Retinal pigment epithelial cell (primary cell): ENCODE results near the gene TSPAN11.
"Not testable (repeated sequence)": the region's sequence is repeated elsewhere in the genome, so short reads cannot be mapped to it uniquely, and the experiment has no call there.

Experiments
- DNase-seq: peaks from one replicate; pipeline ENCODE4 v3.0.0-alpha.2; 2010; ENCODE audit warnings: low read depth
- H3K4me3 ChIP-seq: 2 replicates; pipeline ENCODE4 v1.5.1; 2011; ENCODE audit warnings: mild to moderate bottlenecking, low read length, control low read depth, moderate library complexity
- CTCF ChIP-seq: conservative IDR thresholded peaks from 2 replicates; pipeline ENCODE4 v1.5.1; 2011; ENCODE audit warnings: low read depth, low read length, control low read depth, inconsistent platforms

TSPAN11 gene

GRCh38 chr12:31021181-31021580 is 94.6 kb downstream of the TSPAN11 start:
- TF ChIP-seq CTCF: no peak
- DNase-seq: no peak
- H3K4me3 ChIP-seq: no peak overlapping the region

GRCh38 chr12:31021809-31022494 is 95.4 kb downstream of the TSPAN11 start:
- H3K4me3 ChIP-seq: no peak overlapping the region
- peak; percentile 14 for TF ChIP-seq CTCF
- no peak for DNase-seq

GRCh38 chr12:31023271-31023724 is 96.8 kb downstream of the TSPAN11 start:
- H3K4me3 ChIP-seq: no peak overlapping the region
- TF ChIP-seq CTCF: no peak
- DNase-seq: no peak

GRCh38 chr12:31026202-31026601 is 99.7 kb downstream of the TSPAN11 start:
- no peak for DNase-seq
- H3K4me3 ChIP-seq: no peak overlapping the region
- no peak for TF ChIP-seq CTCF

- H3K4me3 ChIP-seq, DNase-seq: not testable (repeated sequence)
Observed at GRCh38 chr12:31027006-31027405, 100.5 kb downstream of the TSPAN11 start.

- no peak for DNase-seq
- TF ChIP-seq CTCF: no peak
- H3K4me3 ChIP-seq: no peak overlapping the region
Observed at GRCh38 chr12:31029468-31029867, 102.9 kb downstream of the TSPAN11 start.

DNA sequence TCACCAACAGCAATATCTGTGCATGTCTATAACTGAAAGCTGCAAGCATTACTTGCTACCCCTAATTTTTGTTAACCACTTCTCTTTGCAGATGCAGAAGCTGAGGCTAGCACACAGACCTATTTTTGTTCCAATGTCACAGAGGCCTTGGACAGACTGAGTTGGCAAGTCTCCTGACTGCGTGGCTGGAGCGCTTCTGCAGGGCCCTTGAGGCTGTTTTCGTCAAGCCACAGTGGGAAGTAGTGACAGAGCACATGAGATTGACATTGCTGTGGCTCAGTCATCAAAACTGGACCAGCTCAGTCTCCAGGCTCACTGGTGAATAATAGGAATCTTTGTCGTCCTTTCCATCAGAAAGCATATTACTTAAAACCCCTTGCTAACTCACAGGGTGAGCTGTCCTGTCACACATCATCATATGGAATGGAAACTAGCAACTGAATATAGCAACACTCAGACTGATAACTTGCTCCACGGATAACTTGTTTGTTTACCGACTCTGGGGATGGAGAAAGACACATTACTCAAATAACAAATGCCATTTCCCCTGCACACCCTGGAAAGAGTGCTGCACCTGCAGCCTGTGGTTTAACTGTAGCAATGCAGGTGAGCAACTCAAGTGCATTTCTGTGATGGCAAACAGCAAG is 103.5 kb downstream of the TSPAN11 start:
- no peak overlapping the region for H3K4me3 ChIP-seq
- DNase-seq: no peak
- no peak for TF ChIP-seq CTCF
